Peyer's patch (tissue), 4 donors: Measurements from ENCODE around the gene FAM120A.

Source experiments
- CTCF ChIP-seq, 6 experiments: fragments of 450-650 bp in 4 of 6; fragments of 200-600 bp in 2 of 6; sonication (generic) in 1 of 6; IDR thresholded peaks; one replicate each; pipeline ENCODE4 v1.5.1; 2017 to 2019; ENCODE audit warnings: antibody characterized with exemption in 6 of 6, mild to moderate bottlenecking in 3 of 6, moderate library complexity in 1 of 6
- POLR2A ChIP-seq, 2 donors: fragments of 450-650 bp; IDR thresholded peaks; one replicate each; pipeline ENCODE4 v1.5.1; 2017; ENCODE audit warnings: antibody characterized with exemption in 2 of 2, mild to moderate bottlenecking in 2 of 2, moderate library complexity in 2 of 2

GRCh38 chr9:93560991-93561390 is 109.5 kb downstream of the FAM120A start:
- TF ChIP-seq POLR2A (IDR thresholded peaks at IDR 0.05) (no peak), CTCF (IDR thresholded peaks at IDR 0.05) (no peak)
